IgD-negative memory B cell (primary cell): ENCODE results near the gene CCDC92. TPM values are rescaled to one million over a fixed set of nuclear protein-coding genes. Genes with fewer than 3 reads are reported as not detected.

Source experiments
- H3K27ac Mint-ChIP-seq, 3 donors: one replicate each; pipeline ENCODE4 v1.8.0; 2020 to 2022; ENCODE audit warnings: mild to moderate bottlenecking in 3 of 3, mixed read lengths in 3 of 3, moderate library complexity in 1 of 3
- H3K27me3 Mint-ChIP-seq: one replicate; pipeline ENCODE4 v1.8.0; 2021; ENCODE audit warnings: mixed read lengths
- H3K36me3 Mint-ChIP-seq: one replicate; pipeline ENCODE4 v1.8.0; 2020; ENCODE audit warnings: mild to moderate bottlenecking, mixed read lengths
- H3K4me1 Mint-ChIP-seq, 3 donors: one replicate each; pipeline ENCODE4 v1.8.0; 2020 to 2022; ENCODE audit warnings: mixed read lengths in 3 of 3, mild to moderate bottlenecking in 1 of 3
- H3K4me3 Mint-ChIP-seq, 4 donors: one replicate each; pipeline ENCODE4 v1.8.0; 2020 to 2022; ENCODE audit warnings: mild to moderate bottlenecking in 4 of 4, mixed read lengths in 4 of 4, moderate library complexity in 3 of 4
- H3K9me3 Mint-ChIP-seq, 3 donors: one replicate each; pipeline ENCODE4 v1.8.0; 2020 to 2021; ENCODE audit warnings: mixed read lengths in 3 of 3, mild to moderate bottlenecking in 1 of 3
- polyA plus RNA-seq: library from polyadenylated mRNA; unstranded; fragments of 300-500 nt; fragmentation: Illumina TruSeq; gene quantifications from one replicate; pipeline ENCODE4 v1.2.3, GENCODE V29; 2021

Gene CCDC92
- polyA plus RNA-seq = 27.8 TPM

GRCh38 chr12:123972457-123973401 lies at the start of gene CCDC92, which contains the start of gene ZNF664:
Gene CCDC92, minus strand, starts transcription at chr12:123972831. Its CDS starts 28,526 bp downstream, at chr12:123944305.
Gene ZNF664, plus strand, starts transcription at chr12:123973215. Its CDS starts 38,930 bp downstream, at chr12:124012145.
- peaks cover 2% of the 10 kb centered on the region for H3K36me3 Mint-ChIP-seq
- peaks cover 11 to 16% (median 16%) of the 10 kb centered on the region in 3 donors for H3K4me1 Mint-ChIP-seq
- H3K27me3 Mint-ChIP-seq = no peaks in the 10 kb centered on the region
- H3K9me3 Mint-ChIP-seq = no peaks in the 10 kb centered on the region
- H3K27ac Mint-ChIP-seq = peak within 1 kb of the TSS; percentile 92 to 95 (median 92)
- peak within 1 kb of the TSS; percentile 91 to 98 (median 96) for H3K4me3 Mint-ChIP-seq

- Mint-ChIP-seq H3K27ac (no peak overlapping the region), H3K9me3 (peaks cover 0 to 3% (median 0%) of the 10 kb centered on the region in 3 donors), H3K4me1 (peaks cover 0 to 4% (median 3%) of the 10 kb centered on the region in 3 donors)
These were observed 49.5 kb upstream of the CCDC92 start for GRCh38 chr12:124022161-124022560.

GRCh38 chr12:124021007-124021406 lies 48.4 kb upstream of the CCDC92 start:
- H3K4me3 Mint-ChIP-seq = no peak overlapping the region
- no peaks in the 10 kb centered on the region for H3K27me3 Mint-ChIP-seq
- peaks cover 0 to 3% (median 0%) of the 10 kb centered on the region in 3 donors for H3K9me3 Mint-ChIP-seq
- H3K4me1 Mint-ChIP-seq = peaks cover 0 to 4% (median 3%) of the 10 kb centered on the region in 3 donors
- no peak overlapping the region for H3K27ac Mint-ChIP-seq
- peaks cover 2% of the 10 kb centered on the region for H3K36me3 Mint-ChIP-seq

More at GRCh38 chr12:124022161-124022560, 49.5 kb upstream of the CCDC92 start:
- Mint-ChIP-seq H3K27me3 (no peaks in the 10 kb centered on the region), H3K36me3 (peaks cover 2% of the 10 kb centered on the region), H3K4me3 (no peak overlapping the region)

- Mint-ChIP-seq H3K27ac (no peak overlapping the region), H3K27me3 (no peaks in the 10 kb centered on the region), H3K4me3 (no peak overlapping the region), H3K4me1 (peaks cover 0 to 4% (median 3%) of the 10 kb centered on the region in 3 donors), H3K9me3 (peaks cover 0 to 3% (median 0%) of the 10 kb centered on the region in 3 donors), H3K36me3 (peaks cover 2% of the 10 kb centered on the region)
These were observed 47.9 kb upstream of the CCDC92 start for GRCh38 chr12:124020514-124020949.

- H3K36me3 Mint-ChIP-seq = peaks cover 2% of the 10 kb centered on the region
- no peak overlapping the region for H3K27ac Mint-ChIP-seq
- H3K4me1 Mint-ChIP-seq = peaks cover 0 to 4% (median 3%) of the 10 kb centered on the region in 3 donors
- H3K9me3 Mint-ChIP-seq = peaks cover 0 to 3% (median 0%) of the 10 kb centered on the region in 3 donors
- H3K27me3 Mint-ChIP-seq = no peaks in the 10 kb centered on the region
- no peak overlapping the region for H3K4me3 Mint-ChIP-seq
These were observed 46.5 kb upstream of the CCDC92 start for GRCh38 chr12:124019115-124019514.

GRCh38 chr12:124018539-124018938 lies 45.9 kb upstream of the CCDC92 start:
- no peak overlapping the region for H3K27ac Mint-ChIP-seq
- H3K9me3 Mint-ChIP-seq = peaks cover 0 to 3% (median 0%) of the 10 kb centered on the region in 3 donors

GRCh38 chr12:124017064-124017463 lies 44.4 kb upstream of the CCDC92 start:
- Mint-ChIP-seq H3K4me3 (no peak overlapping the region), H3K36me3 (peaks cover 8% of the 10 kb centered on the region), H3K9me3 (peaks cover 0 to under 1% (median 0%) of the 10 kb centered on the region in 3 donors), H3K27me3 (no peaks in the 10 kb centered on the region), H3K4me1 (peaks cover 0 to 4% (median 3%) of the 10 kb centered on the region in 3 donors), H3K27ac (no peak overlapping the region)

More at GRCh38 chr12:124018539-124018938, 45.9 kb upstream of the CCDC92 start:
- no peak overlapping the region for H3K4me3 Mint-ChIP-seq
- peaks cover 0 to 4% (median 3%) of the 10 kb centered on the region in 3 donors for H3K4me1 Mint-ChIP-seq
- peaks cover 6% of the 10 kb centered on the region for H3K36me3 Mint-ChIP-seq
- H3K27me3 Mint-ChIP-seq = no peaks in the 10 kb centered on the region

- H3K9me3 Mint-ChIP-seq = no peaks in the 10 kb centered on the region
- peaks cover 0 to 4% (median 3%) of the 10 kb centered on the region in 3 donors for H3K4me1 Mint-ChIP-seq
- peaks cover 8% of the 10 kb centered on the region for H3K36me3 Mint-ChIP-seq
- H3K27me3 Mint-ChIP-seq = no peaks in the 10 kb centered on the region
- H3K27ac Mint-ChIP-seq = no peak overlapping the region
- H3K4me3 Mint-ChIP-seq = no peak overlapping the region
These were observed 43.1 kb upstream of the CCDC92 start for GRCh38 chr12:124015494-124016461.

- Mint-ChIP-seq H3K4me3 (no peak overlapping the region), H3K9me3 (no peaks in the 10 kb centered on the region), H3K27me3 (no peaks in the 10 kb centered on the region), H3K4me1 (peaks cover 2 to 7% (median 4%) of the 10 kb centered on the region in 3 donors), H3K27ac (no peak overlapping the region), H3K36me3 (peaks cover 10% of the 10 kb centered on the region)
These were observed 40.4 kb upstream of the CCDC92 start for GRCh38 chr12:124013073-124013472.

- Mint-ChIP-seq H3K27ac (no peak overlapping the region), H3K27me3 (no peaks in the 10 kb centered on the region), H3K9me3 (no peaks in the 10 kb centered on the region), H3K36me3 (peaks cover 10% of the 10 kb centered on the region), H3K4me3 (no peak overlapping the region), H3K4me1 (peaks cover 6 to 16% (median 8%) of the 10 kb centered on the region in 3 donors)
These were observed 38.9 kb upstream of the CCDC92 start for GRCh38 chr12:124011435-124012115.

GRCh38 chr12:124010687-124011086 lies 38.1 kb upstream of the CCDC92 start:
- Mint-ChIP-seq H3K27ac (no peak overlapping the region), H3K36me3 (peaks cover 10% of the 10 kb centered on the region)

GRCh38 chr12:124009781-124010180 lies 37.1 kb upstream of the CCDC92 start:
- no peak overlapping the region for H3K27ac Mint-ChIP-seq
- peaks cover 16 to 25% (median 17%) of the 10 kb centered on the region in 3 donors for H3K4me1 Mint-ChIP-seq

More at GRCh38 chr12:124010687-124011086, 38.1 kb upstream of the CCDC92 start:
- no peaks in the 10 kb centered on the region for H3K27me3 Mint-ChIP-seq
- H3K9me3 Mint-ChIP-seq = no peaks in the 10 kb centered on the region
- peaks cover 14 to 25% (median 17%) of the 10 kb centered on the region in 3 donors for H3K4me1 Mint-ChIP-seq
- no peak overlapping the region for H3K4me3 Mint-ChIP-seq

GRCh38 chr12:124008595-124008994 lies 36.0 kb upstream of the CCDC92 start:
- H3K36me3 Mint-ChIP-seq = peaks cover 6% of the 10 kb centered on the region
- no peaks in the 10 kb centered on the region for H3K9me3 Mint-ChIP-seq
- peaks cover 16 to 25% (median 17%) of the 10 kb centered on the region in 3 donors for H3K4me1 Mint-ChIP-seq
- H3K4me3 Mint-ChIP-seq = no peak overlapping the region
- no peak overlapping the region for H3K27ac Mint-ChIP-seq
- H3K27me3 Mint-ChIP-seq = no peaks in the 10 kb centered on the region

More at GRCh38 chr12:124009781-124010180, 37.1 kb upstream of the CCDC92 start:
- Mint-ChIP-seq H3K27me3 (no peaks in the 10 kb centered on the region), H3K9me3 (no peaks in the 10 kb centered on the region), H3K36me3 (peaks cover 10% of the 10 kb centered on the region), H3K4me3 (no peak overlapping the region)
